ENCODE results near the gene BLVRB. TPM values are rescaled to one million over a fixed set of nuclear protein-coding genes. Genes with fewer than 3 reads are reported as not detected.
A peak's percentile ranks its signal among the peaks of the same experiment; 100 is the strongest.

The BLVRB gene
- total and polyA plus RNA-seq, 10 of the 15 experiments (the other 5 are each of a cell fraction or from before 2014, with no cell fraction given) = 6.3 to 53.3 (median 27.8) TPM

DNA sequence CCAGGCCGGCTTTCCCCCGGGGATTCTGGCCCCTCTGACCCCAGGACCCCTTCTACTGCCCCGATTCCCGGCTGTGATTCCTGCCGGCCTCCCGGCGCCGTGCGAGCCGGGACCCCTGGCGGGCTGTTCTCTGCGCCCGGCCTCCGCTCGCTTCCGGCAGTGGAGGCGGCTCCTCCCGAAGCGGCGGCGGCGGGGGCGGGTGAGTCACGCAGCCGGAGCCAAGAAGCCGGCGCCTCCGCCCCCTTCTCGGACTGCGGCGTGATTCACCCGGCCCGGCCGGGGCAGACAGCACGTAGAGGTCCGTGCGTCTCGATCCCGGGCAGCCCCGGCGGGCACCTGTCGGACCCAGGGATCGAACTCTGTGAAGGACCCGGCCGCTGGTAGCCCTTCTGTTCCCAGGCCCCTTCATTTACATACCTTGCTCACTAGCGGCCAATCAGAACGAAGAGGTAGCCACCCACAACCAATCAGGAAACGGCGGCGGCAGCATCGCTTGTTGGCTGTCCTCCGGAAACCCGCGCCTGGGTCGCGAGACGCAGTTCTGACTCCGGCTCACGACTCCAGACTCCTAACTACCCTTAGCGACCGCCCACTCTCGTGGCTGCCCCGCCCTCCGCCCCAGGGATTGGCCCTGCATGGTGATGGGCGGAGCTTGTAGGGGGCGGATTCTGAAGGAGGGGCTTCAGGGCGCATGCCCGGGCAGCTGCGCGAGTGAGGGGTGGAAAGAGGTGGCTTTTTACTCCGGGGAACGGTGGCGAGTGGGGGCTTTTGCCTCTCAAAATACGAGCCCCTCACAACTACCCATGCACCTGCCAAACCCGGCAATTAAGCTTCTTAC is 39.9 kb downstream of the BLVRB start, which contains the start of gene SERTAD1 (continued):
- TF ChIP-seq, protein P1, sequence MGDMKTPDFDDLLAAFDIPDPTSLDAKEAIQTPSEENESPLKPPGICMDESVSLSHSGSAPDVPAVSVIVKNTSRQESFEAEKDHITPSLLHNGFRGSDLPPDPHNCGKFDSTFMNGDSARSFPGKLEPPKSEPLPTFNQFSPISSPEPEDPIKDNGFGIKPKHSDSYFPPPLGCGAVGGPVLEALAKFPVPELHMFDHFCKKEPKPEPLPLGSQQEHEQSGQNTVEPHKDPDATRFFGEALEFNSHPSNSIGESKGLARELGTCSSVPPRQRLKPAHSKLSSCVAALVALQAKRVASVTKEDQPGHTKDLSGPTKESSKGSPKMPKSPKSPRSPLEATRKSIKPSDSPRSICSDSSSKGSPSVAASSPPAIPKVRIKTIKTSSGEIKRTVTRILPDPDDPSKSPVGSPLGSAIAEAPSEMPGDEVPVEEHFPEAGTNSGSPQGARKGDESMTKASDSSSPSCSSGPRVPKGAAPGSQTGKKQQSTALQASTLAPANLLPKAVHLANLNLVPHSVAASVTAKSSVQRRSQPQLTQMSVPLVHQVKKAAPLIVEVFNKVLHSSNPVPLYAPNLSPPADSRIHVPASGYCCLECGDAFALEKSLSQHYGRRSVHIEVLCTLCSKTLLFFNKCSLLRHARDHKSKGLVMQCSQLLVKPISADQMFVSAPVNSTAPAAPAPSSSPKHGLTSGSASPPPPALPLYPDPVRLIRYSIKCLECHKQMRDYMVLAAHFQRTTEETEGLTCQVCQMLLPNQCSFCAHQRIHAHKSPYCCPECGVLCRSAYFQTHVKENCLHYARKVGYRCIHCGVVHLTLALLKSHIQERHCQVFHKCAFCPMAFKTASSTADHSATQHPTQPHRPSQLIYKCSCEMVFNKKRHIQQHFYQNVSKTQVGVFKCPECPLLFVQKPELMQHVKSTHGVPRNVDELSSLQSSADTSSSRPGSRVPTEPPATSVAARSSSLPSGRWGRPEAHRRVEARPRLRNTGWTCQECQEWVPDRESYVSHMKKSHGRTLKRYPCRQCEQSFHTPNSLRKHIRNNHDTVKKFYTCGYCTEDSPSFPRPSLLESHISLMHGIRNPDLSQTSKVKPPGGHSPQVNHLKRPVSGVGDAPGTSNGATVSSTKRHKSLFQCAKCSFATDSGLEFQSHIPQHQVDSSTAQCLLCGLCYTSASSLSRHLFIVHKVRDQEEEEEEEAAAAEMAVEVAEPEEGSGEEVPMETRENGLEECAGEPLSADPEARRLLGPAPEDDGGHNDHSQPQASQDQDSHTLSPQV (IDR thresholded peaks at IDR 0.05) = no peak
- peak; percentile 36; the same call in 1 of the 2 replicates for TF ChIP-seq NBN (IDR thresholded peaks at IDR 0.05)
- TF ChIP-seq JUND (IDR thresholded peaks at IDR 0.05; ENCODE audit: low read depth, low read length) = 0 out of 2 replicates have a peak, but pooled peaks have one; percentile 16
- no peak for TF ChIP-seq SREBF2 (IDR thresholded peaks at IDR 0.05; ENCODE audit: low read length)
- no peak for TF ChIP-seq ESRRA (IDR thresholded peaks at IDR 0.05; ENCODE audit: low read length)
- peak; percentile 84; the same call in 1 of the 2 replicates for TF ChIP-seq SMAD5 (IDR thresholded peaks at IDR 0.05; ENCODE audit: low read depth)
- peak; percentile 90 for TF ChIP-seq GATAD2B (conservative IDR thresholded peaks at IDR 0.05; ENCODE audit: low read depth)
- TF ChIP-seq CHD1 (IDR thresholded peaks at IDR 0.05; ENCODE audit: low read depth, low read length) = no peak
- TF ChIP-seq POLR2AphosphoS2 (IDR thresholded peaks at IDR 0.05; ENCODE audit: low read depth, low read length) = peak; percentile 96
- no peak for TF ChIP-seq ZZZ3 (IDR thresholded peaks at IDR 0.05; ENCODE audit: control insufficient read depth, insufficient read length, low read depth)
- no peak for TF ChIP-seq TBL1XR1 (IDR thresholded peaks at IDR 0.05; ENCODE audit: low read depth, low read length)
- TF ChIP-seq, protein P2, sequence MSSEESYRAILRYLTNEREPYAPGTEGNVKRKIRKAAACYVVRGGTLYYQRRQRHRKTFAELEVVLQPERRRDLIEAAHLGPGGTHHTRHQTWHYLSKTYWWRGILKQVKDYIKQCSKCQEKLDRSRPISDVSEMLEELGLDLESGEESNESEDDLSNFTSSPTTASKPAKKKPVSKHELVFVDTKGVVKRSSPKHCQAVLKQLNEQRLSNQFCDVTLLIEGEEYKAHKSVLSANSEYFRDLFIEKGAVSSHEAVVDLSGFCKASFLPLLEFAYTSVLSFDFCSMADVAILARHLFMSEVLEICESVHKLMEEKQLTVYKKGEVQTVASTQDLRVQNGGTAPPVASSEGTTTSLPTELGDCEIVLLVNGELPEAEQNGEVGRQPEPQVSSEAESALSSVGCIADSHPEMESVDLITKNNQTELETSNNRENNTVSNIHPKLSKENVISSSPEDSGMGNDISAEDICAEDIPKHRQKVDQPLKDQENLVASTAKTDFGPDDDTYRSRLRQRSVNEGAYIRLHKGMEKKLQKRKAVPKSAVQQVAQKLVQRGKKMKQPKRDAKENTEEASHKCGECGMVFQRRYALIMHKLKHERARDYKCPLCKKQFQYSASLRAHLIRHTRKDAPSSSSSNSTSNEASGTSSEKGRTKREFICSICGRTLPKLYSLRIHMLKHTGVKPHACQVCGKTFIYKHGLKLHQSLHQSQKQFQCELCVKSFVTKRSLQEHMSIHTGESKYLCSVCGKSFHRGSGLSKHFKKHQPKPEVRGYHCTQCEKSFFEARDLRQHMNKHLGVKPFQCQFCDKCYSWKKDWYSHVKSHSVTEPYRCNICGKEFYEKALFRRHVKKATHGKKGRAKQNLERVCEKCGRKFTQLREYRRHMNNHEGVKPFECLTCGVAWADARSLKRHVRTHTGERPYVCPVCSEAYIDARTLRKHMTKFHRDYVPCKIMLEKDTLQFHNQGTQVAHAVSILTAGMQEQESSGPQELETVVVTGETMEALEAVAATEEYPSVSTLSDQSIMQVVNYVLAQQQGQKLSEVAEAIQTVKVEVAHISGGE (CRISPR knock-in tag; IDR thresholded peaks at IDR 0.05) = no peak
- no peak for TF ChIP-seq PRDM15 (CRISPR knock-in tag; IDR thresholded peaks at IDR 0.05)
- TF ChIP-seq CHD4 (IDR thresholded peaks at IDR 0.05) = no peak
- no peak for TF ChIP-seq RCOR1 (conservative IDR thresholded peaks at IDR 0.05; ENCODE audit: low read depth, low read length)
- TF ChIP-seq, protein P3, sequence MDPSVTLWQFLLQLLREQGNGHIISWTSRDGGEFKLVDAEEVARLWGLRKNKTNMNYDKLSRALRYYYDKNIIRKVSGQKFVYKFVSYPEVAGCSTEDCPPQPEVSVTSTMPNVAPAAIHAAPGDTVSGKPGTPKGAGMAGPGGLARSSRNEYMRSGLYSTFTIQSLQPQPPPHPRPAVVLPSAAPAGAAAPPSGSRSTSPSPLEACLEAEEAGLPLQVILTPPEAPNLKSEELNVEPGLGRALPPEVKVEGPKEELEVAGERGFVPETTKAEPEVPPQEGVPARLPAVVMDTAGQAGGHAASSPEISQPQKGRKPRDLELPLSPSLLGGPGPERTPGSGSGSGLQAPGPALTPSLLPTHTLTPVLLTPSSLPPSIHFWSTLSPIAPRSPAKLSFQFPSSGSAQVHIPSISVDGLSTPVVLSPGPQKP (IDR thresholded peaks at IDR 0.05; ENCODE audit: low read depth, low read length) = no peak
- peak; percentile 91 for TF ChIP-seq SMARCA5 (IDR thresholded peaks at IDR 0.05)

Measured in GM12878 (cell line).